ENCODE measurements around the gene HERC3.

DNA sequence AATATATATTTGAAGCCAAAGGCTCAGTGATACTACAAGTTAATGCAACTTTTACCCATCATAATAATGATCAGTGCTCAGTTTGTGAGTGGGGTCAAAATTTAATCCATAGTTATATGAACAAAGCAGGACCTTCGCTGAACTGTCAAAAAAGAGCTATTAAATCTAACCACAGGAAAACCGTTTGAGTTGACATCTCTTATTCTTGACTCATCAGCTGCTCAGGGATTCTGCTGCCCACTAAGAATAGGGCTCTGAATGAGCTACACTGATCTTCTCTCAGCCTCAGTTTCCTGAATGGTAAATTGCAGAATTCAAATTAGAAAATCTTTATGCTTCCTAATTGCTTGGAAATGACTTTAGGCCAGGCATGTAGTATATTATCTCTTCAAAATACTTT, 150.3 kb downstream of the HERC3 start:
- no peak for TF ChIP-seq ZFP30 (CRISPR knock-in tag; IDR thresholded peaks at IDR 0.05)
- TF ChIP-seq, protein P1, sequence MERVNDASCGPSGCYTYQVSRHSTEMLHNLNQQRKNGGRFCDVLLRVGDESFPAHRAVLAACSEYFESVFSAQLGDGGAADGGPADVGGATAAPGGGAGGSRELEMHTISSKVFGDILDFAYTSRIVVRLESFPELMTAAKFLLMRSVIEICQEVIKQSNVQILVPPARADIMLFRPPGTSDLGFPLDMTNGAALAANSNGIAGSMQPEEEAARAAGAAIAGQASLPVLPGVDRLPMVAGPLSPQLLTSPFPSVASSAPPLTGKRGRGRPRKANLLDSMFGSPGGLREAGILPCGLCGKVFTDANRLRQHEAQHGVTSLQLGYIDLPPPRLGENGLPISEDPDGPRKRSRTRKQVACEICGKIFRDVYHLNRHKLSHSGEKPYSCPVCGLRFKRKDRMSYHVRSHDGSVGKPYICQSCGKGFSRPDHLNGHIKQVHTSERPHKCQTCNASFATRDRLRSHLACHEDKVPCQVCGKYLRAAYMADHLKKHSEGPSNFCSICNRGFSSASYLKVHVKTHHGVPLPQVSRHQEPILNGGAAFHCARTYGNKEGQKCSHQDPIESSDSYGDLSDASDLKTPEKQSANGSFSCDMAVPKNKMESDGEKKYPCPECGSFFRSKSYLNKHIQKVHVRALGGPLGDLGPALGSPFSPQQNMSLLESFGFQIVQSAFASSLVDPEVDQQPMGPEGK (CRISPR knock-in tag; IDR thresholded peaks at IDR 0.05; ENCODE audit: borderline replicate concordance): no peak
- no peak for TF ChIP-seq ZNF8 (CRISPR knock-in tag; IDR thresholded peaks at IDR 0.05)
- TF ChIP-seq RARB (CRISPR knock-in tag; IDR thresholded peaks at IDR 0.05): no peak
- no peak for TF ChIP-seq ESRRG (CRISPR knock-in tag; IDR thresholded peaks at IDR 0.05)

Measured in SK-N-SH treated with all-trans-retinoic acid at 6 μM for 48 hours (cell line).